AG04449 (cell line): ENCODE results near the gene PHYKPL.
A peak's percentile ranks its signal among the peaks of the same experiment; 100 is the strongest.

Source experiments
- CTCF ChIA-PET: fragments of 350-600 bp; formaldehyde crosslinking; extraction: SDS; loops from one replicate; lab custom pipeline; 2021; ENCODE audit warnings: antibody characterized with exemption; lab: Yijun Ruan, JAX
- POLR2A ChIA-PET: fragments of 400-600, 350-600 bp; formaldehyde crosslinking; extraction: SDS; loops from one replicate; lab custom pipeline; 2020; ENCODE audit warnings: antibody characterized with exemption, inconsistent platforms; lab: Yijun Ruan, JAX
- DNase-seq: peaks from one replicate; pipeline ENCODE4 v3.0.0-alpha.2; 2010; ENCODE audit warnings: low read depth, low spot score
- H3K4me3 ChIP-seq: 2 replicates; pipeline ENCODE4 v1.5.1; 2011; ENCODE audit warnings: low read depth, mild to moderate bottlenecking, control low read depth, low read length
- TF ChIP-seq, protein P1 (sequence below): IDR thresholded peaks from one replicate; pipeline ENCODE4 v1.5.1; 2011; ENCODE audit warnings: mild to moderate bottlenecking, moderate library complexity, low read length, control low read depth, inconsistent platforms; ENCODE audit not compliant: insufficient read depth; ENCODE audit errors: missing control alignments

Gene PHYKPL

DNA sequence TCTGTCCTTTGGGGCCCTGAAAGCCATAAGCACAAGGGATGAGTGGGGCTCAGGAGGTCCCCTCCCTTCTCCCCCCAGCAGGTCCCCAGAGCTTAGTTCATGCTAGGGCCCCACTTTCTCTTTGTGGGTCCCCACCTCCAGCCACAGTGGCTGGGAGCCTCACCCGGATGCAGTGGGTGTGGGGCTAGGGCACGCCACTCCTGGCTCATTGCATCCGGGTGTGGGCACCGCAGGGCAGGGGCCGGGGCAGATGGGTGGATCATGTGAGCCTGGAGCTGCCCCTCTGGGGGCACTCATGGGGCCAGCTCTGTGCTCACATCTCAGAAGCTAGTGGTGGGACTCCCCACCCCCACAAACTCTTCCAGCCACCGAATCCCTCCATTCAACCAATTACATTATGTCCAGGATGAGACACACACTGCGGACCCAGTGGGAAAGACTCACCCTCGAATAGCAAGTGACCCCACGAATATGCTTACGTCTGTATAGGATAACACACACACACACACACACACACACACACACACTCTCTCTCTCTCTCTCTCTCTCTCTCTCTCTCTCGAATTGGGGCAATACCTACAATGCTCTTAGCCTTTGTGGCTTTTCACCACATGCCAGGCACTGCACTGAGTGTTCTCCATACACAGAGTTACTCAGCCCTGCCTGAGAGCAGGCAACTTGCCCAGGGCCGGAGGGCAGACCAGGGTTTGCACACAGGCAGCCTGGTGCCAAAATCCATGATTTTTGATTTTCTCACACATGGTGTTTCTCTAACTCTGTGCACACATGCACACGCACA is 16.8 kb upstream of the PHYKPL start:
- DNase-seq = peak; percentile 67
- TF ChIP-seq, protein P1, sequence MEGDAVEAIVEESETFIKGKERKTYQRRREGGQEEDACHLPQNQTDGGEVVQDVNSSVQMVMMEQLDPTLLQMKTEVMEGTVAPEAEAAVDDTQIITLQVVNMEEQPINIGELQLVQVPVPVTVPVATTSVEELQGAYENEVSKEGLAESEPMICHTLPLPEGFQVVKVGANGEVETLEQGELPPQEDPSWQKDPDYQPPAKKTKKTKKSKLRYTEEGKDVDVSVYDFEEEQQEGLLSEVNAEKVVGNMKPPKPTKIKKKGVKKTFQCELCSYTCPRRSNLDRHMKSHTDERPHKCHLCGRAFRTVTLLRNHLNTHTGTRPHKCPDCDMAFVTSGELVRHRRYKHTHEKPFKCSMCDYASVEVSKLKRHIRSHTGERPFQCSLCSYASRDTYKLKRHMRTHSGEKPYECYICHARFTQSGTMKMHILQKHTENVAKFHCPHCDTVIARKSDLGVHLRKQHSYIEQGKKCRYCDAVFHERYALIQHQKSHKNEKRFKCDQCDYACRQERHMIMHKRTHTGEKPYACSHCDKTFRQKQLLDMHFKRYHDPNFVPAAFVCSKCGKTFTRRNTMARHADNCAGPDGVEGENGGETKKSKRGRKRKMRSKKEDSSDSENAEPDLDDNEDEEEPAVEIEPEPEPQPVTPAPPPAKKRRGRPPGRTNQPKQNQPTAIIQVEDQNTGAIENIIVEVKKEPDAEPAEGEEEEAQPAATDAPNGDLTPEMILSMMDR = no peak
- POLR2A ChIA-PET = no interaction called here
- H3K4me3 ChIP-seq = no peak overlapping the region
- CTCF ChIA-PET = no interaction called here

DNA sequence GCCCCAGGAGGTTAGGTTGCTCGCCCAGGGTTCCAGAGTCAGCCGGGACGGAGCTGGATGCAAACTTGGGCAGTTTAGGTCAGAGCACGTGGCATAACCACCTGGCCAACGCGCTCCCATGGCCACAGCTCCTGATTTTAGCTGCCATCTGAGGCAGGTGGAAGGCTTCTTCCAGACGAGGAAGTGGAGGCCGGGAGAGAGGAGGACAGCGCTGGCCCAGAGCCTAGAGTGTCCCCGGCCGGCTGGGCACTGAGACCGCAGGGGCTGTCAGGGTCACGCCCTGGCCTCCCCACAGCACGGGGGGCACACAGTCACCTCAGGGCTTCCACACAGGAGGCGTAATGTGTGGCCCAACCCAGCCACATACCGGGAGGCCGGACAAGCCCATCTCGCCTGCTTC is 16.1 kb upstream of the PHYKPL start:
- no peak overlapping the region for H3K4me3 ChIP-seq
- CTCF ChIA-PET = no interaction called here
- POLR2A ChIA-PET = no interaction called here
- DNase-seq = no peak
- TF ChIP-seq, protein P1 = no peak

DNA sequence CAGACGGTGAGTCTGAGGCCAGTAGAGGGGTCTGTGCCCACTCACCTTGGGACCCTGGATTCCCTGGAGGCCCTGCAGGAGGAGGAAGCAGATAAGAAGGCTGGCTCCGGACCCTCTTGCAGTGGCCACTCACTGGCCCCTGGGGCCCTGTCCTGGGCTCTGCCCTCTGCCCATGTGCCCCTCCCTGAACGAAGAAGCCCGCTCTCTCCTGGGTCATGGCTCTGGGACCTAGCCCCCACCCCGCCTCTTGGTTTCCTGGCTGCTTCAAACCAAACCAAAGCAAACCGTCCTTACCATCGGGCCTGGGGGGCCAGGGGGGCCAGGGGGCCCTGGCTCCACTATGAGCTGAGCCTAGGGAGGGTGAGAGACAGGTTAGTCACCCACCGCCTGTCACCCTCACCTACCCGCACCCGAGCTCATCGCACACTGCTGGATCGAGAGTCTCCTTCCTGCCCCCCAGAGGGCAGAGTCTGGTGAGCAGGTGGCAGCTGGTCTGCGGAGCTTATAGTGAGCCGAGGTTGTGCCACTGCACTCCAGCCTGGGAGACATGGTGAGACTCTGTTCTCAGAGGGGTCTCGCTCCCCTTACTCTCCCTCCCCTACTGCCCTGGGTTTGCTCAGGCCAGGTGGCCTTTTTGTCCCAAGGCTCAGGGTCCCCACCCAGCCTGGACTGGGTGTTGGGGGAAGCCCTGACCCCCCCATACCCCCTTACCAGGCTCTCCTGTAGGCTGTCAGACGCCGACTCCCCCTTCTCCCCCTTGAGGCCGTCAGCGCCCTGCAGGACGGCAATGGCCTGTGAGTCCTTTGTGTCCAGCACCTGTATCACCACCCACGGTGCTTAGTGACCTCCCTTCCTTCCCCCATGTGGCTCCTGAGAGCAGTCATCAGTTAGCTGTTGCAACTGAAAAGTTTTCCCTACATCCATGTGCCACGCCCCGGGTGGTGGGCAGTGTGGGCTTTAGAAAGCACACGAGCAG is 15.2 kb upstream of the PHYKPL start:
- TF ChIP-seq, protein P1 = no peak
- ChIA-PET POLR2A (no interaction called here), CTCF (no interaction called here)
- no peak for DNase-seq
- H3K4me3 ChIP-seq = no peak overlapping the region

DNA sequence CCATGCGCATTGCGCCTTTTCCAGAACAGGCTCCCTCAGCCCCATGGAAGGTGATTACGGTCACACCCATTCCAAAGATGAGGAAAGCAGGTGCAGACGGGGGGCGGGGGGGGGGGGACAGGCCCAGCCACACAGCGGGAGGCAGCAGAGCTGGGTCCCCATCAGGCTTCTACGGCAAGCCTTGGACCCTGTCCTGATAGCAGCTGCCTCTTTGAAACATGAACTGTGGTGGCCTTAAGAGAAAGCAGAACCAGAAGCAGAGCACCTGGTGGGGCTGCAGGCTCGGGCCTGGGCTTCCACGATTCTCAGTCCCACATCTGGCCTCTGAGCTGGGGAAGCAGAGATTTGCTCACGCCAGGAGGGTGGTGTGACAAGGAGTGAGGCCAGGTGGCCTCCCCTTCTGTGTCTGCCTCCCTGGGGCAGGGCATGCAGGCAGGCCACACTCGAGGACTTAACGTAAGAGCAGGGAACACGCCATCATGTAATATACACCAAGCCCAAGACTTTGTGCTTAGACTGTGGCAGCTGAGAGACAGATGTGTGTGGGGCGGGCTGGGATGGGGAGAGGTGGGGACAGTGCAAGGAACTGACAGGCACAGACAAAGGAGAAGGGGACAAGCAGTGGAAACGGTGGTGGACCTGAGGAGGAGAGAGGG is 14.2 kb upstream of the PHYKPL start:
- CTCF ChIA-PET = no interaction called here
- TF ChIP-seq, protein P1 = no peak
- POLR2A ChIA-PET = no interaction called here
- no peak for DNase-seq
- no peak overlapping the region for H3K4me3 ChIP-seq

DNA sequence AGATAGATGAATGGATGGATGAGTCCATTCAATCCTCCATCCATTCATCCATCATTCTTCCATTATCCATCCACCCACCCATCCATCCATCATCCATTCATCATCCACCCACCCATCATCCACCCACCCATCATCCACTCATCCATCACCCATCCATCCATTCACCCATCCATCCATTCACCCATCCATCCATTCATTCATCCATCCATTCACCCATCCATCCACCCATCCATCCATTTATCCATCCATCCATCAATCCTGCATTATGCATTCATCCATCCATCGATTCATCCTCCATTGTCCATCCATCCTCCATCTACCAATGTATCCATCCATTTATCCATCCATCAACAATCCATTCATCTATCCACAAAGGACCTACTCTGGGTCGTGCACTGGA is 12.8 kb upstream of the PHYKPL start:
- POLR2A ChIA-PET = no interaction called here
- TF ChIP-seq, protein P1 = no peak
- no peak overlapping the region for H3K4me3 ChIP-seq
- DNase-seq = no peak
- CTCF ChIA-PET = no interaction called here
